GM12878 (cell line): ENCODE data around the gene HBZ.

Experiments
- BRCA1 ChIP-seq: IDR thresholded peaks from 2 replicates; pipeline ENCODE4 v1.6.1; 2011; ENCODE audit warnings: low read depth, low read length, improper control_type of control experiment
- CTCF ChIP-seq, 3 experiments: IDR thresholded peaks in 2 of 3; conservative IDR thresholded peaks in 1 of 3; 2 replicates each; pipeline ENCODE4 v1.5.1; 2011; ENCODE audit warnings: low read depth in 3 of 3, low read length in 3 of 3, mild to moderate bottlenecking in 3 of 3, control low read depth in 2 of 3, moderate library complexity in 2 of 3, inconsistent platforms in 1 of 3, mixed read lengths in 1 of 3; ENCODE audit not compliant: control insufficient read depth in 2 of 3, insufficient read depth in 1 of 3; ENCODE audit errors: extremely low read depth in 1 of 3
- EGR1 ChIP-seq, 2 experiments: IDR thresholded peaks; 1 replicate in 1 of 2; 2 replicates in 1 of 2; pipeline ENCODE4 v1.6.1; 2011 to 2012; ENCODE audit warnings: low read depth in 2 of 2, low read length in 2 of 2, borderline replicate concordance in 1 of 2, mild to moderate bottlenecking in 1 of 2, moderate library complexity in 1 of 2
- NRF1 ChIP-seq: conservative IDR thresholded peaks from 2 replicates; pipeline ENCODE4 v1.6.1; 2011; ENCODE audit warnings: mild to moderate bottlenecking, low read depth, low read length, improper control_type of control experiment
- POLR2A ChIP-seq: IDR thresholded peaks from 2 replicates; pipeline ENCODE4 v1.6.1; 2011; ENCODE audit warnings: low read depth, mild to moderate bottlenecking, low read length
- RFX5 ChIP-seq: IDR thresholded peaks from 2 replicates; pipeline ENCODE4 v1.6.1; 2011; ENCODE audit warnings: low read depth, low read length, improper control_type of control experiment
- SRF ChIP-seq, 2 experiments: IDR thresholded peaks; 2 replicates each; pipeline ENCODE4 v1.6.1; 2011; ENCODE audit warnings: low read depth in 2 of 2, low read length in 2 of 2, mild to moderate bottlenecking in 1 of 2, moderate library complexity in 1 of 2
- TF ChIP-seq, protein P1 (sequence below): IDR thresholded peaks from 2 replicates; pipeline ENCODE4 v1.6.1; 2012; ENCODE audit warnings: low read depth, low read length, improper control_type of control experiment
- TF ChIP-seq, protein P2 (sequence below): IDR thresholded peaks from 2 replicates; pipeline ENCODE4 v1.6.1; 2012; ENCODE audit warnings: mild to moderate bottlenecking, low read depth, low read length
- TF ChIP-seq, protein P3 (sequence below): fragments of 450-650 bp; formaldehyde crosslinking; IDR thresholded peaks from 2 replicates; pipeline ENCODE4 v1.4.0; 2022; ENCODE audit warnings: mild to moderate bottlenecking, moderate library complexity

DNA sequence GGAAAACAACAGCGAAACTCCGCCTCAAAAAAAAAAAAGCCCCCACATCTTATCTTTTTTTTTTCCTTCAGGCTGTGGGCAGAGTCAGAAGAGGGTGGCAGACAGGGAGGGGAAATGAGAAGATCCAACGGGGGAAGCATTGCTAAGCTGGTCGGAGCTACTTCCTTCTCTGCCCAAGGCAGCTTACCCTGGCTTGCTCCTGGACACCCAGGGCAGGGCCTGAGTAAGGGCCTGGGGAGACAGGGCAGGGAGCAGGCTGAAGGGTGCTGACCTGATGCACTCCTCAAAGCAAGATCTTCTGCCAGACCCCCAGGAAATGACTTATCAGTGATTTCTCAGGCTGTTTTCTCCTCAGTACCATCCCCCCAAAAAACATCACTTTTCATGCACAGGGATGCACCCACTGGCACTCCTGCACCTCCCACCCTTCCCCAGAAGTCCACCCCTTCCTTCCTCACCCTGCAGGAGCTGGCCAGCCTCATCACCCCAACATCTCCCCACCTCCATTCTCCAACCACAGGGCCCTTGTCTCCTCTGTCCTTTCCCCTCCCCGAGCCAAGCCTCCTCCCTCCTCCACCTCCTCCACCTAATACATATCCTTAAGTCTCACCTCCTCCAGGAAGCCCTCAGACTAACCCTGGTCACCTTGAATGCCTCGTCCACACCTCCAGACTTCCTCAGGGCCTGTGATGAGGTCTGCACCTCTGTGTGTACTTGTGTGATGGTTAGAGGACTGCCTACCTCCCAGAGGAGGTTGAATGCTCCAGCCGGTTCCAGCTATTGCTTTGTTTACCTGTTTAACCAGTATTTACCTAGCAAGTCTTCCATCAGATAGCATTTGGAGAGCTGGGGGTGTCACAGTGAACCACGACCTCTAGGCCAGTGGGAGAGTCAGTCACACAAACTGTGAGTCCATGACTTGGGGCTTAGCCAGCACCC lies 22.8 kb downstream of the HBZ start:
- TF ChIP-seq NRF1: no peak
- TF ChIP-seq, protein P1, sequence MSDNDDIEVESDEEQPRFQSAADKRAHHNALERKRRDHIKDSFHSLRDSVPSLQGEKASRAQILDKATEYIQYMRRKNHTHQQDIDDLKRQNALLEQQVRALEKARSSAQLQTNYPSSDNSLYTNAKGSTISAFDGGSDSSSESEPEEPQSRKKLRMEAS: no peak
- no peak for TF ChIP-seq CTCF (IDR thresholded peaks at IDR 0.05 in 2 of 3, conservative IDR thresholded peaks at IDR 0.05 in 1 of 3; ENCODE audit: control insufficient read depth in 2 of 3, extremely low read depth in 1 of 3, insufficient read depth in 1 of 3, low read depth in 3 of 3, low read length in 3 of 3)
- TF ChIP-seq RFX5: no peak
- TF ChIP-seq BRCA1: no peak
- TF ChIP-seq POLR2A: no peak
- TF ChIP-seq, protein P2, sequence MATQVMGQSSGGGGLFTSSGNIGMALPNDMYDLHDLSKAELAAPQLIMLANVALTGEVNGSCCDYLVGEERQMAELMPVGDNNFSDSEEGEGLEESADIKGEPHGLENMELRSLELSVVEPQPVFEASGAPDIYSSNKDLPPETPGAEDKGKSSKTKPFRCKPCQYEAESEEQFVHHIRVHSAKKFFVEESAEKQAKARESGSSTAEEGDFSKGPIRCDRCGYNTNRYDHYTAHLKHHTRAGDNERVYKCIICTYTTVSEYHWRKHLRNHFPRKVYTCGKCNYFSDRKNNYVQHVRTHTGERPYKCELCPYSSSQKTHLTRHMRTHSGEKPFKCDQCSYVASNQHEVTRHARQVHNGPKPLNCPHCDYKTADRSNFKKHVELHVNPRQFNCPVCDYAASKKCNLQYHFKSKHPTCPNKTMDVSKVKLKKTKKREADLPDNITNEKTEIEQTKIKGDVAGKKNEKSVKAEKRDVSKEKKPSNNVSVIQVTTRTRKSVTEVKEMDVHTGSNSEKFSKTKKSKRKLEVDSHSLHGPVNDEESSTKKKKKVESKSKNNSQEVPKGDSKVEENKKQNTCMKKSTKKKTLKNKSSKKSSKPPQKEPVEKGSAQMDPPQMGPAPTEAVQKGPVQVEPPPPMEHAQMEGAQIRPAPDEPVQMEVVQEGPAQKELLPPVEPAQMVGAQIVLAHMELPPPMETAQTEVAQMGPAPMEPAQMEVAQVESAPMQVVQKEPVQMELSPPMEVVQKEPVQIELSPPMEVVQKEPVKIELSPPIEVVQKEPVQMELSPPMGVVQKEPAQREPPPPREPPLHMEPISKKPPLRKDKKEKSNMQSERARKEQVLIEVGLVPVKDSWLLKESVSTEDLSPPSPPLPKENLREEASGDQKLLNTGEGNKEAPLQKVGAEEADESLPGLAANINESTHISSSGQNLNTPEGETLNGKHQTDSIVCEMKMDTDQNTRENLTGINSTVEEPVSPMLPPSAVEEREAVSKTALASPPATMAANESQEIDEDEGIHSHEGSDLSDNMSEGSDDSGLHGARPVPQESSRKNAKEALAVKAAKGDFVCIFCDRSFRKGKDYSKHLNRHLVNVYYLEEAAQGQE: no peak
- TF ChIP-seq EGR1 (IDR thresholded peaks at IDR 0.05; ENCODE audit: borderline replicate concordance in 1 of 2, low read depth in 2 of 2, low read length in 2 of 2): no peak
- TF ChIP-seq SRF (IDR thresholded peaks at IDR 0.05; ENCODE audit: low read depth in 2 of 2, low read length in 2 of 2): no peak
- TF ChIP-seq, protein P3, sequence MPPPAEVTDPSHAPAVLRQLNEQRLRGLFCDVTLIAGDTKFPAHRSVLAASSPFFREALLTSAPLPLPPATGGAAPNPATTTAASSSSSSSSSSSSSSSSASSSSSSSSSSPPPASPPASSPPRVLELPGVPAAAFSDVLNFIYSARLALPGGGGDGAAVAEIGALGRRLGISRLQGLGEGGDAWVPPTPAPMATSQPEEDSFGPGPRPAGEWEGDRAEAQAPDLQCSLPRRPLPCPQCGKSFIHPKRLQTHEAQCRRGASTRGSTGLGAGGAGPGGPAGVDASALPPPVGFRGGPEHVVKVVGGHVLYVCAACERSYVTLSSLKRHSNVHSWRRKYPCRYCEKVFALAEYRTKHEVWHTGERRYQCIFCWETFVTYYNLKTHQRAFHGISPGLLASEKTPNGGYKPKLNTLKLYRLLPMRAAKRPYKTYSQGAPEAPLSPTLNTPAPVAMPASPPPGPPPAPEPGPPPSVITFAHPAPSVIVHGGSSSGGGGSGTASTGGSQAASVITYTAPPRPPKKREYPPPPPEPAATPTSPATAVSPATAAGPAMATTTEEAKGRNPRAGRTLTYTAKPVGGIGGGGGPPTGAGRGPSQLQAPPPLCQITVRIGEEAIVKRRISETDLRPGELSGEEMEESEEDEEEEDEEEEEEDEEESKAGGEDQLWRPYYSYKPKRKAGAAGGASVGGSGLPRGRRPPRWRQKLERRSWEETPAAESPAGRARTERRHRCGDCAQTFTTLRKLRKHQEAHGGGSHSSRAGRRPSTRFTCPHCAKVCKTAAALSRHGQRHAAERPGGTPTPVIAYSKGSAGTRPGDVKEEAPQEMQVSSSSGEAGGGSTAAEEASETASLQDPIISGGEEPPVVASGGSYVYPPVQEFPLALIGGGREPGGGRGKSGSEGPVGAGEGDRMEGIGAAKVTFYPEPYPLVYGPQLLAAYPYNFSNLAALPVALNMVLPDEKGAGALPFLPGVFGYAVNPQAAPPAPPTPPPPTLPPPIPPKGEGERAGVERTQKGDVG (CRISPR knock-in tag): no peak
